ENCODE results near the gene MAN1C1.

DNA sequence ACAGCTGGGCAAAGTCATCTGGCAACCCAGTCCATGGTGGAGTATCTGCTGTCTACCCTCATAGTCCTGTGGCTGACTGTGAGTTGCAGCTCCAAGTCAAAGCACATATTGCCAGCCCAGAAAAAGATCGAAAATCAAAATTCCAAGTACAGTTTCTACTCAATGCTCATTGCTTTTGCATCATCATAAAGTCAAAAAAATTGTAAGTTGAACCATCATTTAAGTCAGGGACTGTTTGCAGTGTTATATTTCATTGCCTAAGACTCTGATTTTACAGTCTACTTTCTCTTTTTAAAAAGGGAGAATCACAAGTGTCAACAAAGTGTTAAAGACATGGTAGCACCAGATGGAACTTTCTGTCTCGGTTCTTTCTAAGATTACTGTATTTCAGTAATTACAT lies 22.7 kb upstream of the MAN1C1 start:
- TF ChIP-seq CTCF (IDR thresholded peaks at IDR 0.05; ENCODE audit: poor library complexity, severe bottlenecking) (no peak), MXI1 (conservative IDR thresholded peaks at IDR 0.05; ENCODE audit: poor library complexity, severe bottlenecking) (no peak), EP300 (conservative IDR thresholded peaks at IDR 0.05; ENCODE audit: poor library complexity, severe bottlenecking) (no peak), POLR2AphosphoS5 (IDR thresholded peaks at IDR 0.05) (no peak), TAF1 (IDR thresholded peaks at IDR 0.05; ENCODE audit: low read depth) (no peak), EZH2 (IDR thresholded peaks at IDR 0.05; ENCODE audit: borderline replicate concordance, insufficient read depth, low read length, poor library complexity, severe bottlenecking) (no peak), REST (IDR thresholded peaks at IDR 0.05; ENCODE audit: borderline replicate concordance) (no peak), RAD21 (conservative IDR thresholded peaks at IDR 0.05) (no peak)
